HG03139 (cell line): ENCODE data around the gene MMP3.
"Not testable (repeated sequence)": the region's sequence is repeated elsewhere in the genome, so short reads cannot be mapped to it uniquely, and the experiment has no call there.

Experiments used
- ATAC-seq: cut with Tn5 transposase; IDR thresholded peaks from one replicate; pipeline ENCODE4 v1.9.1; 2021; ENCODE audit not compliant: unreplicated experiment

The MMP3 gene

DNA sequence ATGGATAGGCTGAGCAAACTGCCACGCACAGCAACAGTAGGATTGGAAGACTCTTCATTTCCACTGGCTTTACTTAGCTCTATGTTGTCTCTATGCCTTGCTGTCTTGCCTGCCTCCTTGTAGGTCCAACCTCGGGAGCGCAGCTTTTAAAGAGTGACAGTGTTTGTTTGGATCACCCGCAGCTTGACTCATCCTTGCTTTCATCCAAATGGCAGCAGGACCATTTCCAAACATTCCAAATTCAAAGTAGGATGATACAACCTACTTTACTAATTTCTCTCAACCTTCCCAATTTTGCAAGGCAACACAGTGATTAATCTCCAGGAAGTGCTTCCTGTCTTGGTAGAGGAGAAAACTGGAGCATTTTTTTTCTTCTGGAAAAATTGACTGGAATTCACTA is at the start of gene MMP3:
TSS of gene MMP3 (minus strand) at position 121 of the 400 bp plus-strand sequence. CDS start at position 58, 63 bp downstream.
- no peak for ATAC-seq

DNA sequence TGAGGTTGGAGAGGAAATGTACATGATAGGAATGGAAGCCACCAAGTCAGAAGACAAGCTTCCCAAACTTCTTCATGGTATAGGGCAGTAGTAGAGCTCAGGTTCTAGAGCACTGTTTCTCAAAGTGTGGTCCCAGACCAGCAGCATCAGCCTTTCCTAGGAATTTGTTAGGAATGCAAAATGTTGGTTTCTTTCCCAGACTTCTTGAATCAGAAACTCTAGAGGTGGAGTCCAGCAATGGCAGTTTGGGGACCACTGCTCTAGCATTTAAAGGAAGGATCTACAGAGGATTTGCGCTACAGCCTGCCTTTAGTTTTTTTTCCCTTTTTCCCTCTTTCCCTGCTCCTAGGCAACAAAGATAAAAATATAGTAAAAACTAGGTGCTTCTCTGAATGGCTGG is 48.3 kb upstream of the MMP3 start:
- ATAC-seq = no peak

DNA sequence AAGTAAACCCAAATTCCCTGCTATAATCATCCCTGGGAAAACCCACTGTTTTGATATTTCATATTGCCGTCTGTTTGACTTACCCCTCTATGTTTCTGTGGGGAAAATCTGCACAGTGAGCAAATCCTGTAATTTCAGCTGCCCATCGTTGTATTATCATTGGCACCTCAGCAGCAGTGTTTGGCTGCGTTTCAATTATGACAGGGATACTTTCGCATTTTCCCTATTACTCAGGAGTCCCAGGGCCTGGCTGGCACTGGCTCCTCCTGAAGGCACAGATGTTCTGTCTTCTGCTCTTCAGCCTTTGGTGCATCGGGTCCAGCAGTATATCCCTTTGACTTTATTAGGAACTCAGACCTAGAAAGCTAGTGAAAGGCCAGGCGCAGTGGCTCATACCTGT is 43.6 kb upstream of the MMP3 start:
- ATAC-seq = no peak

DNA sequence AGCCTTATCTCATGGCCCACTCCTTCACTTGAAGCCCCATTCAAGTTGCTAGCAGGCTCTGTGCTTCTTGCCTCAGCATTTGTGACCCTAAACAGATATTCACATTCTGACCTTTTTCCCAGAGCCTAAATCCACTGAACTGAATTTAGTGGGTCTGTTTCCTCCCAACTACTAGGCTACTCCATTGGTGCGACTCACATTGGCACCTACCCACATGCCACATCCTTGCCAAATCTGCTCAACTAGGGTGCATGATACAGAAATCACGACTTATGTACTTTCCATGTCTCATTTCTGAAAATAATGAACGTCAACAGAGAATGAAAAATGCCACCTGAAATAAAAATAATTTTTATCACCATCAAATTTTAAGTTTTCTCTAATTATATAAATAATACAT is 39.7 kb upstream of the MMP3 start:
- ATAC-seq = no peak

DNA sequence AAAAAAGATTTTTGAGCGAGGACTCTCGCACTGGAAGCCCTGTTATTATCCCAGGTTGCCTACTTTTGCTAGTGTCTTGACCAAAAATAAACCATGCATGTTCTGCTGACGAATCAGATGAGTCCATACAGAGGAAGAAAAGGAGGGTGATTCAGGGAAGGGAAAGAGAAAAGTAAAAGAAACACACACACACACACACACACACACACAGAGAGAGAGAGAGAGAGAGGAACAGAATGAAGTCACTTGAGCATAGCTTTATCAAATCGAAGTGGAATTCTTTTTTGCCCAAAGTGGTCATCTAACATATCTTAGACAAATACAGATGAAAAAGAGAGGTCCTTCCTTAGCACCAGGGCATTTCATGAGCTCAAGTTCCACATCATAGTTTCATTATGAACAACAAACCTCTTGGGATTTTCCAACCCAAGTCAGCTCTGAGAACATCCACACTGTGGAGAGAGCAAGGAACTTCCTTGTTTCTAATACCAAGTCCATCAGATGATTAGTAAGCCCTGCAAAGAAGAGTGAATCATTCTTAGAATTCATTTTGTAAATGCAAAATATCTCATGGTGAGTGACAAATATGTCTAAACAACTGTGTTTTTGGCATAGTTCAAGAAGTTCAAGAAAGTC is 39.1 kb upstream of the MMP3 start:
- ATAC-seq = no peak

DNA sequence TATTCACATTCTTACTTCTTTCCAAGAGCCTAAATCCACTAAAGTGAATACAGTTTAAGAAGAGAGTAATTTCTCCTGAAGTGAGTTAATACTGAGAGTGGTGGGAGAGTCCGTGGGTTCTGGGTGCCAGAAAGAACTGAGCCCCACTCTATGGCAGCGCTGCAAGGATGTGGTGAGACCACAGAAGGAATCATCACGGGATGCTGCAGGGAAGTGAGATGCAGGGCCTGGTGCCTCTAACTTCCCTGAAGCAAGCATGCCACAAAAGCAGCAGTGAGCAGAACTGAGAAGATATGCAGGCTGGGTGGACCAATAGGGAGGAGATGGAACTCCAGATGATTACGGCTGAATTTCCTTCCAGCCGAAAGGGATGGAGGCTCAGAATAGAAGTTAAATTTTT is 36.4 kb upstream of the MMP3 start:
- no peak for ATAC-seq

DNA sequence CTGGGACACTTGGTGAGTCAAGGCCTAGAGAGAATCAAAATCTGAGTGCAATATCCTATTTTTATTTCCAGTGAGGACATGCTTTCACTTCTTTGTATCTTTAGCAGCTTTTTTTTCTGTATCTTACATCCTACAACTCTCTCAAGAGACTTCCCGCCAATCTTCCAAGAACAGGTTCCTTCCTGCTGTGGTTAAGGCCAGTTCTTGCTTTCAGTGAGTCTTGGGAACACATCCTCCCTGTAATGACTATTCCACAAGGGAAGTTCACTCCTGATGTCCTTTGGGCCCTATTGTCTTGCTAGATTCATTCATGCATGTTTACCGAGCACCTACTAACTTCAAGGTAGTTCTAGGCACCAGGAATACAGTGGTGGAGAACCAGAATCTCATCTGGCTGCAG is 35.2 kb upstream of the MMP3 start:
- ATAC-seq = no peak

DNA sequence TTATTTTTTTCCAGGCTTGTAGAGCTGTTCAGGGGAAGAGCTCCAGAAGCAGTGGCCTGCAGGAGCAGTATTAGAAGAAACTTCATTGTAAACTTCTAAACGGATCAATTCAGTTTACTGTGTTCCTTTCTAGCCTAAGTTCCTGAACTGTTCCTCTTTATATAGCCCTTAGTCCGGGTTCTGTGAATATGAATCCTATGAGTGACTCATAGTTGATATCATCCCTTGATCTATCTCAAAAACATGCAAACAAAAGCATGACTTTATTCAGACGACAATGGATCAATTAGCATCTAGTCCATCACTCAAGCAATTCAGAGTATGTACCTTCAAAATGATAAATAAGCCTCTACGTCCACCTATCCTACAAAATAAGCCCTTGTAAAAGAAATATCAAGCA is 31.4 kb upstream of the MMP3 start, which contains the start of gene MMP12:
TSS of gene MMP12 (minus strand) at position 131 of the 400 bp plus-strand sequence. CDS start at position 86, 45 bp downstream.
- ATAC-seq = no peak

DNA sequence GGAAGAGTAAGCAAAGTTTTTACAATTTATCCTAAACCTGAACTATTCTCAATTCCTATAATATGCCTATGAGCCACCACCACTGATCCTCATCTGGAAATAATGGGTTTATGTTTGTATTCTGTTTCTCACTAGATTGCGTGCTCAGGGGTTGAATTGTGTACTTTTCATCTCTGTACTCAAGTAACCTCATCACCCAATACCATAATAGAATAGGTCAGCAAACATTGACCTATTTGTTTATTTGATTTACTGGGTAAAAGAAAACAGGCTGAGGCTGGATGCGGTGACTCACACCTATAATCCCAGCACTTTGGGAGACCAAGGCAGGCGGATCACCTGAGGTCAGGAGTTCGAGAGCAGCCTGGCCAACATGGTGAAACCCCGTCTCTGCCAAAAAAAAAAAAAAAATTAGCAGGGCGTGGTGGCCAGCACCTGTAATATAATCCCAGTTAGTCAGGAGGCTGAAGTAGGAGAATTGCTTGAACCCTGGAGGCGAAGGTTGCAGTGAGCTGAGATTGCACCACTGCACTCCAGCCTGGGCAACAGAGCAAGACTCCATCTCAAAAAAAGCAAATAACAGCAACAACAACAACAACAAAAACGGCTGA is 26.1 kb upstream of the MMP3 start:
- not testable (repeated sequence) for ATAC-seq

DNA sequence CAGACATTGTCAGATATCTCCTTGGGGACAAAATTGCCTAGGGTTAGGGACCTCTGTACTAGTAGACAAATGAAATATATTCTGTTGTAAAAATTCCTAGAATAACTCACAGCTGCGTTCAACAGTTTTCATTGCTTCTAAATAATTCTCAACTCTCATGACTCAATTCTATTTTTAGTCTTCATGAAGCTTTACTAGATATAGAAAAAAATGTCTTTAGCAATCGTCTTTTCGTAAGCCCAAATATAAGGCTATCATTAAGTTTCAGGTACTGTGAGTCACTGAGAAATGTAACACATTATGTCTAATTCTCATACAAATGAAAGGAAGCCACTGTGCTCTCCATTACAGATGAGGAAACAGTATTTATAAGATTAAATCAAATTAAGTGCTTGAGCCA is 24.9 kb upstream of the MMP3 start:
- no peak for ATAC-seq

DNA sequence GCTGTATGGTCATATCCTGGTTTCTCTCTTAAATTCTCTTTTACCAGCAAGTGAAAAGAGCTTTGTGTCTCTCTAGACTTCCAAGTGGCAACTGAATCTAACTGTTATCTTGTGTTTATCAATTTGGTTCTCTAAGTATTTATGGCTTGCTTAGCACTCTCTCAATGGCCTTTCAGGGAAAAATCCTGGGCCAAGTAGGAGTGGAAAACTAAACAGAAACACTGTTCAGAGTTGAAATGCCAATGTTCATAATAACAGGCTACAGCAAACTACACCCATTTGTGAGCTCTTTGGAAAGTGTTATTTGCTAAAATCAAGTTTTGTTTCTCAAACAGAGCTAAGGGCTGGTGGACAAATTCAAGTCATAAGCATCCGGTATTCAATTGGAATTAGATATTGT is 21.3 kb upstream of the MMP3 start:
- ATAC-seq = no peak

DNA sequence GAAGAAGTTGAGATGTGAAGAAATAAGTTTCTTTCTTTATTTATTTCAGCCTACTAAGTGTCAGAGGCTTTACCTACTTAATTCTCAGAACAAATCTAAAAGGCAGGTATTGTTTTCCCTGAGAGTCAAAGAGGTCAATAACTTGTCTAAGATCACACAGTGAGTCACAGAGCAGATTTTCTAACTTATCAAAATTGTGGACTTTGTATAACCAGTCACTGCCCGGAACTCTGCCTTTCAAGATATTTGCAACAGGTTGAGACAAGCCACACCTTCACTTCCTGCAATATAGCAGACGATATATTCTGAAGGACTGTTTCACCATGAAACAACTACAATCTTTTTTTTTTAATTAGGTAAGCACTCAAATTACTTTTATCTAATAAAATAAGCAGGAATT is 10.5 kb upstream of the MMP3 start:
- ATAC-seq = no peak

DNA sequence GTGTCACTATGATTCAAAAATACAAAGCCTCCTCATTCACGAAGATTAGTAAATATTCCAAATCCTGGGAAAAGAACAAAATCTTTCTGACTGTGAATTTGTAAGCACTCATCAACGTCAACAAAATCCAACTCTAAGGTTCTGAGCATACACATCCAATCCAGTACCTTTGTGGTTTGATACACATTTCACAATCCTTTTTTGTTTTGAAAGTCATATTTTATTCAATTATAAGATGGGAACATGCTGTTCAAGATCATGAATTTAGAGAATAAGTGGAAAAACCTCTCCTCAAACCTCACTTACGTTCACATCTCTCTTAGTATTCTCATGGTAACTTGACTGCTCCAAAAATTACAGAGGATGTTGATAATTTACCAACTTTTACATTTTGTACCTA is 9.6 kb upstream of the MMP3 start:
- no peak for ATAC-seq

DNA sequence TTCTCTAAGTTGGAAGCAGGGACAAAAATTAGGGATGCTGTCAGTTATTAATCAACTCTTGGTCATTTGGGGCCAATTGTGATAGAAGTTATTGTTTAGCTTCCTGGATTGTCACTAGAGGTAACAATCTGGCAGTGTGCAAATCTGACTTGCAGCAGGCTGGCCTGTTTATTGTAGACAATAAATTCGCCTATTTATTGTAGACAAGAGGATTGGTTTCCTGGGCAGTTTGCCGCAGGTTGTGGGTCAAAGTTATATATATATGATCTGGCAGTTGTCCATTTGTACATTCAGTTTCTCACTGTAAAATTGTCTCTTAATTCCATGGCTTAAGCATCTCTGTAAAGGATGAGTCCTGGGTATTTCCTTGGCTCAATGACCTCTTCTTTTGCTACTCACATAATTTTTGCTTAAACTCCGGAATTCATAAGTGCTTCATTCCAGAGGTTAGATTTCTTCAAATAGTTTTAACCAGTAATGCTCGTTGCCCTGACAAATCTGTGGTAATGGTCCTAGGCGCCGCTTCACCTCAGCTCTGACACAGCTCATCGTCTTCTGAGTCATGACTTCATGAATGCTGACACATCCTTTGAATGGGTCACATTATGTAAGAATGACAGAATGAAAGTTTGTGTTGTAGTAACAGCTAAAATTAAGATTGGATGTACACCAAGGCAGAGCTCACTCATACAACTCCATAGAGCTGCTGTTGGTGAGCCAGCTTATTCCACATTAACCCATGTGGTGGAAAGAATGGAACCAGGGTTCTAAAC is 7.8 kb upstream of the MMP3 start:
- ATAC-seq = no peak

DNA sequence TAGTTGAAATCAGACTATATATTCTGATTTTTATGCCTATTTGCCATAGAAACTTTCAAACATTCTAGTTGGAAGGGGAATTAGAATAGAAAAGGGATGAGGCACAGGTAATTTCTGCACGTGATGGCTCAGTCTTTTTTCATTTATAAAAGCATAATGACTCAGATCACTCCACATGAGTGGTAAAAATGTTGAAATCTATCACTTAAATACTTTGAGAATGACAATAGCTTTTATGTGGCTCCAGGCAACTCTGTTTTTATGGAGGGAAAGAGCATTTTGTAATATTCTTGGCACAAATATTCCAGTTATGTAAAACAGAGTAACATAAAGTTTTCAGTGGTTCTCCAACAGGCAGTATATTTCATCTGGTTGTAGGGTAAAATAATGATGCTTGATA is 5.9 kb upstream of the MMP3 start:
- ATAC-seq = no peak

DNA sequence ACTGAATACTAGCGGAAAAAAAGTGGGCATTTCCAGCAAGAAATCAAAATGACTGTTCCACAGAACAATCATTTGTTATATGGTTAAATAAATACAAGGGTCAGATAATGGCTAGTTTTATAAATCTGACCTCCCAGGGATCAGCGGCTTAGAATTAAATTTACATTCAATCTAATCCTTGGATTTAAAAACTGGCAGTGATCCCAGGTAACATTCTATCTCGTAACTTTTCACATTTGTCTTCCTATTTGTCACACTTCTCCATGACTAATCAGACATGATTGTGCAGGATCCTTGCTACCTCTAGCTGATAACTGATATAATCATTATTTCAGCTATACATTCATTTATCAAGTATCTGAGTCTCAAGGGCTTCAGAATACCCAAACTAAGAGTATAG is 2.9 kb upstream of the MMP3 start:
- ATAC-seq = no peak

DNA sequence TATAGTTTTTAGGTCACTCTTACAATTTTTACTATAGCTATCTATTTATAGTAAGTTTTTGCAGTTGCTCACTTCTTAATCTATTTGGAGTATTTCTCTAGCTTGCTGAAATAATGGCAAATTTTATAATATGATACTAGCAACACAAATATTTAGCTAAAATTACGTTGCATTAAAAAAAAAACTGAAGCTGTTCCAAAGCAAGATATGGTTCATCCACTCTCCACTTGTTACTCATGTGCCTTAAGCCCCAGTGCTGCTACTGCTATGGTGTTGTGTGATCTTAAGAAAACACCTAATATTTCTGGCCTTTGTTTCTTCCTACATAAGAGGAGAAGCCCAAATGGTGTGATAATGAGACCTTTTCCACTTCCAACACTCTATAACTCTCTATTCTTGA is 479 bp downstream of the MMP3 start:
- ATAC-seq = no peak

DNA sequence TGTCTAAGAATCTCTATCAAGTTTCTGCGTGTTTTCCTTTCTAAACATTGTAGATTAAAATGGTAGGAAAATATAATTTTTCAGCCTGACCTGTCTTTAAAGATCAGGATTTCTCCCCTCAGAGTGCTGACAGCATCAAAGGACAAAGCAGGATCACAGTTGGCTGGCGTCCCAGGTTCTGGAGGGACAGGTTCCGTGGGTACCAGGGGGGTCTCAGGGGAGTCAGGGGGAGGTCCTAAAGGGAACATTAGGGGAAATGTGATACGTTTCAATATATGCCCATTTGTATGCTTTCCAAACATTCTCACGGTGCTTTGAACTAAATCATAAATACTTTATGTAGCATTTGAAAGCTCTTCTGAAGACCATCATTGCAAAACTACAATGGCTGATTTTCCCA is 3.4 kb downstream of the MMP3 start:
- ATAC-seq = no peak

DNA sequence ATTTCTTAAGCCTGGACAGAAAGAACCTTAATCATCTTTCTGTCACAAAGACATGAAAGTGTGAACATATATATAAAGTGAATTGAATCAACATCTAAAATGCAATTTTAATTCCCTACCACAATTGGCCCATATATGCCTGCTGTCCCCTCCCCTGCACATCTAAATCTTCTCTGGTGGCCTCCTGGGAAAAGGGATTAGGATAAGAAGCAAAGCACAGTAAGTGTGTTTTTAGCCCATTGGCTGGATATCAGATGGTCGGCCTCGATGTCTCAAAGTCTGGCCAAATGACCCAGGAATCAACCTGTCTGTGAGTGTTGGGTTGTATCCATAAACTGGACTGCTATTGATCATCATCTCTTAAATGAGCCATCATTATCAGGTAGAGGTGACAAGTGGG is 5.8 kb downstream of the MMP3 start:
- no peak for ATAC-seq

DNA sequence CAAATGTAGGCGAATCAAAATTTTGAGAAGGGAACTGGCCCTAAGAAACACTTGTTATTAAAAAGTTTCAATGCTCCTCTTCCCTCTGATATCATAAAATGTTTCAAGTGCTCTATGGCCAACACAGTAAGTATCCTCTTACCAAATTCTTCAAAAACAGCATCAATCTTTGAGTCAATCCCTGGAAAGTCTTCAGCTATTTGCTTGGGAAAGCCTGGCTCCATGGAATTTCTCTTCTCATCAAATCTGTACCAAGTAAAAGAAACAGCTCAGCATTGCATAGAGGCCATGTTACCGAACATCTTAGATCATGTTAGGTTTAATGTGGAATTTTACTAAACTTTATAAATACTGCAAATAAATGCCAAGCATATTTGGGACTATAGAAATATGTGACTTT is 6.3 kb downstream of the MMP3 start:
- no peak for ATAC-seq

DNA sequence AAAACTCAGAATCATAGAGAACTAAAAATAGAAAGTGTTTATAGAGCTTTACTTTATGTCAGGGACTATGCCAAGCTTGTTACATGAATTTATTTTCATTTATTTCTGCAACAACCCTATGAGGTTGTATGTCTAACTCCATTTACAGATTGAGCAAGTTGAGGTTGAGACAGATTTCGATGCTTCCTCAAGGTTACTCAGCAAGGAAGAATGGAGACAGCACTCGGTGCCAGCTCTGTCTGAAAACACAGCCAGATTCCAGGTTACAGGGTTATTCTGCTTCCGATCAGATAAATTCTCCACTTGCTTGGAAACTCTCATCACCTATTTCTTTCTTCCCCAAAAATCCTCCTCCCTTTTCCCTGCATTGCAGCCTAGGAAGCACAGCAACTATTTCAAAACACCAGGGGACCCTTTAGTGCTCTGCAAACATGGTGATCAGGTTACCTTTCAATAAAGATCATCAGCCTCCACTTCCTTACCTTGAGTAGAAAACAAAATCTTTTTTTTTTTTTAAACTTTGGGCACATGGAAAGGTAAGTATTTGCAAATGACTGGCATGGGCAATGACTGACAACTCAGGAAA is 7.0 kb downstream of the MMP3 start:
- ATAC-seq = no peak

DNA sequence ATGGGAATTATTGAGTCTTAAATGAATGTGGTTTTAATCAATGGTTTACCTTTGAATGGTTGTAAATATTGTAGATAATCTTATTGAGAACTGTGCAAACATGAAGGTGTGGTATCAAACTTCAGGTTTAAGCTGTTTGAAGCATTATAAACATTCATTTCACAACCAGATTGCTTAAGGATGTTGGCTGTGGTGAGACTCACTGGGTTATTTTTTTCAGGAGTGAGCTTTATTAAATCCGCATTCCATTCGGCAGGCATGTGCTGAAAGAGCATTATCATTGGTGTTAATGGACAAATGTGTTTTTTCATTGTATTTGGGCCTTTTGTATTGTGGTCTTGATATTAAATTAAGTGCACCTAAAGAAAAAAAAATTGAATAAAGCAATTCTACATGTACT is 9.7 kb downstream of the MMP3 start:
- no peak for ATAC-seq
